GM18508 (cell line): ENCODE measurements around the gene PLXNA4.

ENCODE experiments used
- ATAC-seq: cut with Tn5 transposase; IDR thresholded peaks from one replicate; pipeline ENCODE4 v1.9.1; 2021; ENCODE audit warnings: moderate number of reproducible peaks; ENCODE audit not compliant: insufficient read depth, unreplicated experiment

Gene PLXNA4

DNA sequence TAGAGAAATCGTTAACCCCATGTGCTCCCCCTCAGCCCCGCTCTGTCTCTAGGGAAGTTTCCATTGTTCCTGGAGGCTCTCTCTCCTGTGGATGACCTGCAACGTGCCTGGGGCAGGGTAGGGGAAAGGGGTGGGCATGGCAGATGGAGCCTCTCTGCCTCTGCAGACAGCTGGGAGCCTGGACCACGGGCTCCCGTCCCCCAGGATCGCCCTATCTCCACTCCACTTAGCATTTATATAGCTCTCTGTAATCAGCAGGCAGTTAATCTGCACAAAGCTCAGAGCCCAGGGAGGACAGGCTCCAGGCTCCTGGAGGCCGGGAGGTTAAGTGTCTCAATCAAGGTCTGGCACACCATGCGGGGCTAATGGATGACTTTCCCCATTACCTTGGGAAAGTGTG, 369.7 kb downstream of the PLXNA4 start:
- no peak for ATAC-seq

DNA sequence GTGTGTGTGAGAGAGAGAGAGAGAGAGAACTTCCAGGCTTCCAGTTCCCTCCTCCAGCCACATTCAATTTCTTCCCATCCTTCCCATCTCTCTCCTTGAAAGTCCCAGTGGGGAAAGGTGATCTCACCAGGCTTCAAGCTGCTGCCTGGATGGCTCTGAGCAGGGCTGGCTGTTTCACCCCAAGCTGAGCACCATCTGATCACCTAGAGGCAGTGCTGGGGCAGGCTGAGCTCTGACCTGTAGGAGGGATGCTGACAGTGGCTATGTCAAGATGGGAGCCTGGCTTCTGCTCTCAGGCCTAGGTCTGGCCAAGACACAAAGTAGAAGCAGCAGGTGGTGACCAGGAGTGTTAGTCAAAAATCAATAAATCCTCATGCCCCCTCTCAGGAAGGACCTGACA, 370.8 kb downstream of the PLXNA4 start:
- ATAC-seq, result no peak

DNA sequence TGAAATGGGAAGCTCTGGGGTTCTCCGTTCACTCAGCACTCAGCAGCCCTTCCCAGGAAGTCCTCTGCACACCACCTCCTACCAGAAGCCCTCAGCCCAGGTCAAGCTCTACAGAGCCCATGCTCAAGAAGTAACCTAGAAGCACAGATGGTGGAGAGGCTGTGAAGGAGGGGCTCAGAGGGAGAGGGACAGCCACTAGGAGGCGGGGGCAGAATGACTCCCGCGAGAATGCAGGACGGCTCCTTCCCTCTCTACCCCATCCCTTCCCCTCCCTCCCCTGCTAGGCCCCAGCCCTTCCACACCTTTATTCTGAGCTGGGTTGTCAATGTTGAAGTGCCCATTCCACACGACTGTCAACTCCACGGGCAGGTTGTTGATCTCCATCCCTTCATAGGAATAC, 373.2 kb downstream of the PLXNA4 start:
- ATAC-seq, result no peak

DNA sequence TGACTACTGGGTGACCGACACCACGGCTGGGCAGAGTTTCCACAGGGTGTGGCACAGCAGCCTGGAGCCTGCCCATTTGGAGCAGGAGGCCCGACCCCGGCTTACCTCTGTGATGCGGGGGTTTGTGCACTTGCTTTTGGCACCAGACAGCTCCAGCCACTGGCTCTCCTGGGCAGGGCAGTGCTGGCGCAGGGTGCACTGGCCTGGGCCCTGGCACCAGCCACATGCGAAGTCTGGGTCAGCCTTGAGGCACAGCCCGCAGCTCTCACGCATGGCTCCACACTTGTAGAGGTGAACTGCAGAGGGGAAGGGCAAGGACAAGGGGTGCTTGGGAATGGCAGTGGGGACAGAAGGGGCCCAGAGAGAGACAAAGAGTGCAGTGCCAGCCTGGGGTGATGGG, 373.7 kb downstream of the PLXNA4 start:
- no peak for ATAC-seq

DNA sequence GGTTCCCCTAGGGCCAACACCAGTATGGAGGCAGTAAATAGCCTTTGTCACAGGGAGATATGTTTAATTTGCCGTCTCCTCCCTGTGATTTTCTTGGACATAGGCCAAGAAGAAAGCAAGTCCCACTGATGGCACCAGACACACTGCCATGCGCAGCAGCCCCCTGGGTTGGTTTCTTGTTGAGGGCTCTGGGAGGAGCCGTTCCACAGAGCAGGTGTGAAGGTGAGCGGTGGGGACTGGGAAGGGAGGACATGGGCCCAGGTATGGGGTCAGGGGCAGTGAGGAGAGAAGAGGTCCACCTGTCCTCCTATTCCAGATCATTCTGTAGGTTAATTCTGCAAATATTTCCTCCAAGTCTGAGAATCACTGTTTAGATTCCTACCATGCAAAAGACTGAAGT, 376.1 kb downstream of the PLXNA4 start:
- no peak for ATAC-seq

DNA sequence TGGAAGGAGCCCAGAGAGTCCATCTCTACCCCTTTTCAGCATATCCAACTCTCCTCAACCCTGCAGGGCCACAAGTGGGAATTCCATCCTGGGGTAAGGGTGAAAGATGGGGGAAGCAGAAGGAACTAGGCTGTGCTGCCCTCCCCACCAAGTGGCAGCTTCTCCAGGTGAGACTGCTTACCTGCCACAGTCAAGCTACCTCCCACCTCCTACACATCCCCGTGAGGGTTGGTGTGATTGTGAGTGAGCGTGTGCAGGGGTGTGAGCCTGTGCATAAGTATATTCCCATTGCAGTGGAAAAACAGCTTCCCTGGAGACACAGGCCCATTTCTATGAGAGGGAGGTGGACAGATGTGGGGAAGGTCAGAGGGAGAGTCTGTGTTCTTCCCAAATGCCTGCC, 376.6 kb downstream of the PLXNA4 start:
- no peak for ATAC-seq

DNA sequence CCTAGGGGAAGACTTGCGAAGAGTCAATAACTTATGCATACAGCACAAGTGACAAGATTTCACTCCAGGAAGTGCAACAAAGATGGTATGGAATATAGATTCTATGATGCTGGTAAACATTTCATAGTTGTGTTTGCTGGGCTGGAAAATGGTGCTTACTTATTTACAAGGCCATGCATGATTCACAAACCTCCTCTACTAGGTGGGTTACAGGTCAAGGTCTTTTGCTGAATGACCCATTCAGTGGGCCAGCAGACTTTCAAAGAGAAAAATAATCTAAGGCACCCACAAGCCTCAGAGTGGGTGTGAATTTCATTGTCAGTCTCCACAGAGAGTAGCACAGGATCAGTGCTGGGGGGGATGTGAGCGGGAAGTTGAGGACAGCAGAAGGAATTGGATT, 378.5 kb downstream of the PLXNA4 start:
- no peak for ATAC-seq

DNA sequence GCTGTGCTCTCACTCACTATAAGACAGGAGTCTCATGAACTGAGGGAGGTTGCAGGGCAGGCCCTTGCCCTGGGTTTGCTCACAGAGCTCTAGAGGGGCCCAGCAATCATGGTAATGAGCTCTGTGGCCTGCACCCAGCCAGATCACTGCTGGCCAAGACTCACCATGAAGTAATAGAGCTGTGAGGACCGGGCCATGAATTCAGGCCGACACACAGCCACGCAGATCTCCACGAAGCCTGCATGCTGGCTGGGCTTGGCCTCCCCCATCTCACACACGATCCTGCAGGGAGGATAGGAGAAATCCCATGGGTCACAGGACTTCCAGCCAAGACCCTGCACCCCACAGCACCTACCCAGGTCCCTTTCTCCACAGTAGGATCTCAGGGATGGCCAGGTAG, 382.4 kb downstream of the PLXNA4 start:
- no peak for ATAC-seq

DNA sequence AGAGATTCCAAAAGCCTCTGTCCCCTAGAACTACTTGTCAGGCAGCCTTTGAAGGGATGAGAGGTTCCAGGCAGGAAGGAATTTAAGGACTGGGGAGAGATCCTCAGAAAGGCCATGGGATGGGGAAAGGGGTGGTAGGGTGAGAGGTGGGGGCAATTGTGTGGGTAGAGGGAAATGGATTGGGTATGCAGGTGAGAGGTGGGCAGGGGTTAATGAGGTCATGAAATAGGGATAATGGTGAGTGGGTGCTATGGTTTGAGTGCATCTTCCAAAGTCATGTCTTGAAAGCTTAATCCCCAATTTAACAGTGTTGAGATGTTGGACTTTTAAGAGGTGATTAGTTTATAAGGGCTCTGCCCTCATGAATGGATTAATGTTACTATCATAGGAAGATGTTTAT, 383.5 kb downstream of the PLXNA4 start:
- no peak for ATAC-seq

DNA sequence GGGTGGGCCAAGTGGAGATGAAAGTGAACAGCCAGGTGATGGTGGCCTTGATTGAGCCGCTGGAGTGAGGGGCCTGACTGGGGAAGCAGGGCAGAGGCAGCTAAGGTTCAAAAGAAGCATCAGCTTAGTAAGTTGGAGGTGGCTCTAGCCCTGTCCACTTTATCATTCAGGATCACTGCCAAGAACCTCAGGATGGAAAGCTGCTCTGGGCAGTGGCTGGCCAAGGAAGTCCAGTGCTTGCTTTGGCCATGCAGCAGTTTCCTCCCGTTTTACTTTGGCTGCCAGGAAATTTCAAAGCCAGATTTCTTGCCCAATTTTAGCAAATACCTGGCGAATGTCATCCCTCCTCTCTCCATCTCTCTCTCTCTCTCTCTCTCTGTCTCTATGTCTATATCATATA, 384.9 kb downstream of the PLXNA4 start:
- ATAC-seq, result no peak

DNA sequence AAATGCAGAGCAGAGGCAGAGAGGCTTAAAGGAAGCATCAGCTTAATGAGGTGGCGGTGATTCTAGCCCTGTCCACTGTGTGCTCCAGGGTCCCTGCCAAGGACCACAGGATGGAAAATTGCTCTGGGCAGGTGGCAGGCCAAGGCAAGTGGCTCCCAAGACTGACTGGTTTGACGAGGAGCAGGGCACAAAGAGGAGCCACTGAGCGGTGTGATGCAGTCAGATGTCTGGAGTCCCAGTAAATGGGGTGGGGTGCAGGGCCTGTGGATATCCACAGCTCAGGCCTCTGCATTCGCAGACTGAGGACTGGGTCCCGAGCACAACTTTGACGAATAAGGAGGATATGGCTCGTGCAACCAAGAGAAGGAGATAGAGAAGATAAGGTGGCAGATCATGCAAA, 385.6 kb downstream of the PLXNA4 start:
- ATAC-seq, result no peak

DNA sequence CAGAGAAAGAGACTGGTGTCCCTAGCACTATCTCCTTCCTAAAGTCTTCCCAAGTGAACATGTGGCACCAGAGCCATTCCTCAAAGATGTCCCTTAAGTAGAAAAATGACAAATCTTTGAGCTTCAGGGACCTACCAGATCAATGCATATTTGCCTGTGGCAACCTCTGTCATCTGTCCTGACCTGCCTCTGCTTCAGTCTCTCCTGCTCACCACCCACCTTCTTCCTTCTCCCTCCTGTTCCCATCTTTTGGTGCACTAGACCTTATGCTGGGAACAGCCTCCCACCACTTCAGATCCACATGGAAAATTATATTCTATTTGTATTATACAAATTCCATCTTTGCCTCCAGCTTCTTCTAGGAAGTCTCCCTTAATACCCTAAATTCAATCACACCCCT, 386.4 kb downstream of the PLXNA4 start:
- no peak for ATAC-seq

DNA sequence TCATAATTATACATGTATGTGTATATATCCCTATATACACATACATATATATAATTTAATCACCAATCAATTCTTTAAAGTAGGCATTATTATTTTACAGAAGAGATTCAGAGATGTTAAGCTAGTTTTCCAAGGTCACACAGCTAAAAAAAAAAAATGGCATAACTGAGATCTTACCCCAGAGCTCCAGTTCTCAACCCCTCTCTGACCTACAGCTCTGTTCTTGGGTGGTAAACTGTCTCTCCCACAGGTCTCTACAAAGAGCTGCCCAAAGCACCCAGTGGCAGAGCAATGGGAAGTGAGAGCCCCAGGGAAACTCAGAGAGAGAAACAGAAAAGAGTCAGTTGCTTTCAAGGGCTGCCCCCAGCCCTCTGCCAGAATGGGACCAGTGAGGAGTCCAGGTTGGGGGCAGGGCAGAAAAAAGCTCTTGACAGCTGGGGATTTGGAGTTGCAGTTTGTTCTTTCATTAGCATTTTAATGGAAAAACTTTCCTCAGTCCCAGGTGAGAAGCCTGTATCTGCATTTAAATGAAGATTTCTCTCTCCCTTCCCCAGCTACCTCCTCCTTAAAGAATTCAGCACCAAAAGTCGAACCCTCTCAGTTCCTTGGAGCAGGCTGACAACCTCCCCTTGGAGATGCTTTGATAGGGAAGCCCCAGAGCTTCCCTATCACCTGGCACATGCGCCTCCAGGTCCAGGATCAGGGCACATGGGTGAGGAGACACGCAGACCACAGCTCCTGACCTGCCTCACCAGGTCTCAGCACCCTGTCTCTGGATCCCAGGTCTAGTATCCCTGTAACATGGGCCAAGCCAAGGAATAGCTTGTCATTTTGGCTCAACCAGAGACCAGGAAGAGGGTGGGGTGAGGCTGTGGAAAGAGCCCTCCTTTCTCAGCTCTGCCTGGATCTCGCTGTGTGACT, 388.1 kb downstream of the PLXNA4 start:
- no peak for ATAC-seq

DNA sequence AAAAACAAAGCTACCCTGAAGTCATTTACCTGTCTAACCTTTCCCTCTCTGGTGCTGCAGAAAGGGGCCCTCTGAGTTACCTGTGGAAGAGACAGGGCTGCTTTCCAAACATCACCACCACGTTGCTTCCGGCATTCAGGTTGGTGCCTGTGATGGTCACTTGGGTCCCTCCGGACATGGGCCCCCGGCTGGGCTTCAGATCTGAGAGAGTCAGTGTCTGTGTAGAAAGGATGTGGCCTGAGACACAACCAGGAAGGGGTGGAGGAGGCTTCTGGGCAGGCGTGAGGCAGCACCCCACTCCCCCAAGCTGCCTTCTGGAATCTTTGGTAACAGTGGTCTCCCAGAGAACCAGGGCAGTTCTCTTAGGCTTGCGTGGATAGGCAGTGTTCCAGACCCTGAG, 388.9 kb downstream of the PLXNA4 start:
- ATAC-seq, result no peak

DNA sequence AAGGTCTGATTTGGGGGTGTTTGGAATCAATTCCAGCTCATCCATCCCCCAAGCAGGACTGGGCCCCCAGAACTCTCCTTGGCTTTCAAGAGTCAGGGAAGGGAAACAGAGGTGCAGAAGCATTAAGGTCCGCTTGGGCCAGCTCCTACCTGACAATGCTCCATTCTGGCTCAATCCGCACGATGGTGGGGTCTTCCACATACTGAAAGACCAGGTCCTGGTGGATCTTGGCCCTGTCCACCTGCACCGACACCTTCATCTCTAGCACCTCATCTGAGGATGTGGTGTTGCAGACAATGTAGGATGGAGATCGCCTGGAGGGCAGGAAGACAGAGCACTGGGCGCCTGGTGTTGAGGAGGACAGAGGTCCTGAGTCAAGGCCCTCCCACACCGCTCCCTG, 391.1 kb downstream of the PLXNA4 start:
- no peak for ATAC-seq

DNA sequence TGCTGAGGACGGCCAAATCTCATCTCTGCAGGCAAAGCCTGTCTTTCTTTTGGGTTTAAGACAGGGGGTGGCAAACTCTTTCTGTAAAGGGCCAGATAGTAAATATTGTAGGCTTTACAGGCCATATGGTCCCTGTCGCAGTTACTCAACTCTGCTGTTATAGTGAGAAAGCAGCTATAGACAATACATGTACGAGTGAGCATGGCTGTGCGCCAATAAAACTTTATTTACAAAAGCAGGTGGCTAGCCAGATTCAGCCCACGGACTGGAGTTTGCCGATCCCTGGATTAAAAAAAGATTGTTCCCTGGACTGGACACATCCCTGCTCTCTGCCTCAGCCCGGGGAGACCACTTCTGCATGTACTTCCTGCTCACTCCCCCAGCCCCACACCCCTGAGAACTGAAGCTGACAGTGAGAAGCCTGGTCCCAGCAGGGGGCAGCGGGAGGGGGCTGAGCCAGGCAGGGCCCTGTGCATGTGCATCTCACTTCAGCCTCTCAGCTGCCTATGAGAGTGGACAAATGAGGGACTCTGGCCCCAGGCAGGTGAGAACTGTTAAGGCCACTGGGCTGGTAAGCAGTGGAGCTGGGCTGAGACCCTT, 392.4 kb downstream of the PLXNA4 start:
- ATAC-seq, result no peak

DNA sequence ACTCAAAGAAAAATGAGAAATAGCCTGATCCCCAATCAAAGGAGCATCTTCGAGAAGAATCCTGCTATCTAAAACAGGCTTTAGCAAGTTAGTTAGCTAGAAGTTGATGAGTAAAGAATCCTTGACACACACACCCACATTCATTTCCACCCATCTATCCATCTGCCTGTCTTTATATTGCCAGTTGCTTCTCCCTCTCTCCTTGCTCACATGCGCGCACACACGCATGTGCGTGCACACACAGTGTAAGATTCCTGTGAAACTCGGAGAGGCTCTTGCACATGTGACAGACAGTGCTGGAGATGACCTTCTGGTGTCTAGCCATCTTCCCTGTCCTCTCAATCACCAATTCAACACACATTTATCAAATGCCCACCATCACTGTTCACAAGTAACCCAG, 393.3 kb downstream of the PLXNA4 start:
- ATAC-seq, result no peak

DNA sequence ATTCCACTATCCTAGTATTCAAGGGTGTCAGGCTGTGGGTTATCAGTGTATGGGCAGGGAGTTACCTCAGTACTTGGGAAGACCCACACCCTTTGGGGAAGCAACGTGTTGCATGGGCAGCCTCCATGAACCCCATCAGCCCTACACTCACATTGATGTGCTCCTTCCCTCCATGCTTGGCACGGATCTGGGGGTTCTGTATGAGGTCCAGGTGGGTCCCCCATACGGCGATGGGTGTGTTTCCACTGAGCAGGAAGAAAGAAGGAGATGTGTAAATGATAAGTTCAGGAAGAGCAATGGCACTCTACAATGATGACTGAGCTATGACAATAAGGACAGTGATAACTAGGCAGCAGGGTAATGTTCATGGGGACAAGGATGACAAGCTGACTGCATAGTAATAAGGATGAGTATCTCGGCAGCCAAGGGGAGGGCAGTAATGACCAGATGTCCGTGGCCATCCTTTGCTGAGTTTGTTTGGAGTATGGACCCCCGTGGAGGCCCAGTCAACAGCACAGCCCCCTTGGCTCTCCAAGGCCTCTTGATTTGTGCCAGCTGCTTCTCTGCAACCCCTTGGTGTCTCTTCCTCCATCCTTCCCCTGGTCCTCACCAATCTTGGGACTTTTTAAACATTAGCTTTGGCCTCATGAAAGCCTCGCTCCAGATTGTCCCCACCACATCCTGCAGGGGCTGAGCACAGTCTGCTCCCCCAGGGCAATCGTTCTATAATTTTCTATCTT, 394.2 kb downstream of the PLXNA4 start:
- no peak for ATAC-seq

DNA sequence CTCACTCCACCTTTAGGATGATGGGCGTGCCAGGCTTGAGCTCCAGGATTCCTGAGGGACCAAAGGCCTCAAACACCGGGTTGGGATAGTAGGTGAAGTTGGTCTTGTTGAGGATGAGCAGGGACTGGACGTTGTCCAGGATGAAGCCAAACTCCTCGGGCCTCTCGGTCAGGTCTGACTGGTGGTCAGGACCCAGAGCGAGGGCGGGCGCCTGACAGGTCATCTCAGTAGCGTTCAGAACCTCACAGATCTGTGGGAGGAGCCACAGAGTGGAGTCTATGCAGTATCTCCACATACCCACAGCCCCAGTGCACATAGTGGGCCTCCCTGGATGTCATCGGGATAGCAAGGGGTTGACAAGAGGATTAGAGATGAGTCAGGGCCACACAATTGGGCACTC, 394.9 kb downstream of the PLXNA4 start:
- no peak for ATAC-seq

DNA sequence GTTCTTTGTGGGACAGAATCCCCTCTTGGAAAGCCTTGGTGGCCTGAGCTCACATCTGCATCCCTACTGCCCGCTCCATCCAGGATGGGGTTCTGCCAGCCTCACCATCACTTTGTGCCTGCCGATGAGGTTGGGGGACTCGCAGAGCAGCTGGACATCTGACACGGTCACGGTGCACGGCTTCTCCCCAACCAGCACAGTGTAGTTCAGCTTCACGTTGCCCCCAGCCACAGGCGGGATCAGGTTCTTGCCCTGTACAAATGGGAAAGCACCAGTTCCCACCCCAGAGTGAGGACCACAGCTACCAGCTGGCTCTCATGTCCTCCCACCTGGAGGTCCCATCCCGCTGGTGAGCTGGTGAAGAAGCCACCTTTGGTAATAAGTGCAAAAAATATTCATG, 395.8 kb downstream of the PLXNA4 start:
- ATAC-seq, result no peak

DNA sequence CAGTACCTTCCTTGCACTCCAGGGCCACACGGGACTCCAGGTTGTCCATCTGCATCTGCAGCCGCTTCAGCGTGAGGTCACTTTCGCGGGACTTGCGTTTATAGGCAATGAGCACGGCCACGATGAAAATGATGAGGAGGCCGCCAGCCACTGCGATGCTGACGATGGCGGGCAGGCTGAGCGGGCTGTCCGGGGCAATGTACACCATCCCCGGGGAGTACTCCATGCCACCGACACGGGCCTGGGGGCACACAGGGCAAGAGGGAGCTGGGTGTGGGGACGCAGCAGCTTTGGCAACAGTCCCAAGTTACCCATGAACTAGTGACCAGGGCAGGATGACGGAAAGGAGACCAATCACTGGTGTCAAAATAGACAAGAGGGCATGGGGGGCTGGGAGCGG, 396.6 kb downstream of the PLXNA4 start:
- no peak for ATAC-seq
